LNCaP clone FGC (cell line): Measurements from ENCODE around the gene CYFIP2.

Source experiments
- DNase-seq: peaks from one replicate; pipeline ENCODE4 v3.0.0-alpha.2; 2011; ENCODE audit warnings: low read depth
- H3K4me3 ChIP-seq: 2 replicates; pipeline ENCODE4 v1.5.1; 2011; ENCODE audit warnings: mild to moderate bottlenecking, low read depth, low read length, control low read depth
- TF ChIP-seq, protein P1 (sequence below): IDR thresholded peaks from 2 replicates; pipeline ENCODE4 v1.5.1; 2012; ENCODE audit warnings: mild to moderate bottlenecking; ENCODE audit not compliant: control insufficient read depth, insufficient read depth; ENCODE audit errors: extremely low read depth

CYFIP2 gene

DNA sequence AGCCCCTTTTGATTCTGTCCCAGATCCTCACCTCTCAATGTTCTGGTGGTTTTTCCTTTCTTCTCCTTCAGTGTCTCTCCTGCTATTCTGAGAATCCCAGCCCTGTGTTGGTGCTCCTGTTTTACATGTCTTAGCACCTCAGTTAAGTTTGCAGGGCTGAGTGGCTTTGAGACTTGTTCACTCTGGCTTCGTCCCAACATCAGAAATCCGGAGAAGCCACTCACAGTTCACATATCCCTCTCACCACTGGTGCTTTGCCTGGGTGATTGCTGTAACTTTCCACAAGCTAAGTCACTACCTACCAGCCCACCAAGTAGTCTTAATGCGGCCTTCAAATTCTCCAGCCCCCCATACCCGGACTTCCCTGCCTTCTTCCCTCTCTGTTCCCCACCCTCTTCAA is 40.2 kb downstream of the CYFIP2 start:
- DNase-seq = no peak
- no peak overlapping the region for H3K4me3 ChIP-seq
- TF ChIP-seq, protein P1, sequence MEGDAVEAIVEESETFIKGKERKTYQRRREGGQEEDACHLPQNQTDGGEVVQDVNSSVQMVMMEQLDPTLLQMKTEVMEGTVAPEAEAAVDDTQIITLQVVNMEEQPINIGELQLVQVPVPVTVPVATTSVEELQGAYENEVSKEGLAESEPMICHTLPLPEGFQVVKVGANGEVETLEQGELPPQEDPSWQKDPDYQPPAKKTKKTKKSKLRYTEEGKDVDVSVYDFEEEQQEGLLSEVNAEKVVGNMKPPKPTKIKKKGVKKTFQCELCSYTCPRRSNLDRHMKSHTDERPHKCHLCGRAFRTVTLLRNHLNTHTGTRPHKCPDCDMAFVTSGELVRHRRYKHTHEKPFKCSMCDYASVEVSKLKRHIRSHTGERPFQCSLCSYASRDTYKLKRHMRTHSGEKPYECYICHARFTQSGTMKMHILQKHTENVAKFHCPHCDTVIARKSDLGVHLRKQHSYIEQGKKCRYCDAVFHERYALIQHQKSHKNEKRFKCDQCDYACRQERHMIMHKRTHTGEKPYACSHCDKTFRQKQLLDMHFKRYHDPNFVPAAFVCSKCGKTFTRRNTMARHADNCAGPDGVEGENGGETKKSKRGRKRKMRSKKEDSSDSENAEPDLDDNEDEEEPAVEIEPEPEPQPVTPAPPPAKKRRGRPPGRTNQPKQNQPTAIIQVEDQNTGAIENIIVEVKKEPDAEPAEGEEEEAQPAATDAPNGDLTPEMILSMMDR = no peak

DNA sequence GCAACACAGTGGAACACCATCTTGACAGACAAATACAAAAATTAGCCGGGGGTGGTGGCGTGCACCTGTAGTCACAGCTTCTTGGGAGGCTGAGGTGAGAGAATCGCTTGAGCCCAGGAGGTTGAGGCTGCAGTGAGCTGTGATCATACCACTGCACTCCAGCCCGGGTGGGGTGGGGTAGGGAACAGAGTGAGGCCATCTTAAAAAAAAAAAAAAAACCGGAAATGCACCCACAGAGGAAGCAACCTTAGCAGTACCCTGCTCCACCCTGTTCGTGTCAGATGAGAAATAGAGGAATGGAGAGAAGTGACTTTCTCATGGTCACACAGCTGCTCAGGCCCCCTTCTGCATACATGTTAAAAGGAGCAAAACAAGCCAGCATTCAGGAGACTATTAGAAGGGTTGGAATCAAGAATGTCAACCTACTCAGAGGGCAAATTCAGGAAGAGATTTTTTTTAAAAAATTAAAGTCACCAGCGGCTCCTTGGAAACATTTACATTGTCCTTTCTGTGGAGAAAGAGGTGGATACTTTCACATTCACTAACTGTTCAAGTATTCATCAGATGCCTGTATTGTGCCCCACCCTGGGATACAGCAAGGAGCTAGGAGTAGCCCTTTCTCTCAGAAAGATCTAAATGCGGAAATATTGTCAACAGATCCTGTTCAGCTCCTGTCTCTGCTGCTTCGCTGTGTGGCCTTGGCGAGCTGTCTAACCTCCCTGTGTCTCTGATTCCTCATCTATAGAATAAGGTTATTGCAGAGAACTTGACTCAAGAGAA is 41.0 kb downstream of the CYFIP2 start:
- TF ChIP-seq, protein P1 = no peak
- no peak for DNase-seq
- no peak overlapping the region for H3K4me3 ChIP-seq

DNA sequence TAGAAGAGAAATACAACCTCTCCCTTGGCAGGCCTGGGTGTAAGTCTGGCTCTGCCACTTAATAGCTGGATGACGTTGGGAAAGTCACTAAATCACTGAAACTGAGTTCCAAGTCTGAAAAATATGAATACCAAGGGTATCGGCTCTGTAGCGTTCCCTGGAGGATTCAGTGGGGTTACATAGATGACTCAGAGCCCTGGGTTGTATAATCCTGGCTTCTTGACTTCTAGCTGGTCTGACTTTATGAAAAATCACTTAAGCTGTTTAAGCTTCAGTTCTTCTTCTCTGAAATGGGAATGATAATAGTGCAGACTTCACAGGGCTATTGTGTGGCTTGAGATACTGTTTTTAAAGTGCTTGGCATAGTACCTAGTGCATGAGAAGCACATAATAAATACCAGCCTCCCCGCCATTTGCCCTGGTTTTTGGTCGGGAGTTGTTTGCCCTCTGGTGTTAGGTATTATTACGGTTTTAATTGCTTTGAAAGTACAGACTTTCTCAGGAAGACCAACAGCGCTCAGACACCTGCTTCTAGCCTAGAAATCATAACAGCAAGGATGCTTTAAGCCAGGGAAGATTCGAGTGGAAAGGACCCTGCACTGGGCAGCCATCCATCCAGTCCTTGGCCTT is 43.0 kb downstream of the CYFIP2 start:
- DNase-seq = no peak
- no peak overlapping the region for H3K4me3 ChIP-seq
- TF ChIP-seq, protein P1 = peak; percentile 14; the same call in 1 of the 2 replicates

DNA sequence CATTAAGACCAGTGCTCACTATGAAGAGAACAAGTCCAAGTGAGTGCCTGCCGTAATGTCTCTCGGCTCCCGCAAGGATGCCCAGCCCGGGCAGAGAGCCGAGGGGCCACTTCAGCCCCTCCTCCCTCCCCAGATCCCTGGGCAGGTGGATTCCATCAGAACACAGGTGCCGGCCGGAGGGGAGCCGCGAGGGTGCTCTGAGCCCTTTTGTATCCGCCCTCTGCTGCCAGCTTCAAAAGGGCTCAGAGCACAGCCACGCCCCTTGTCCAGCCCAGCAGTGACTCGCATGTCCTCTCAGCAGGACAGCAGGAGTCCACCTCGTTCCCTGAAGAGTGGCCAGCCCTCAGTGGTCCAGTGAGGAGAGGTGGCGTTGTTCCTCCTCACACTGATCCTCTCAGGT is 43.9 kb downstream of the CYFIP2 start:
- TF ChIP-seq, protein P1 = no peak
- no peak for DNase-seq
- no peak overlapping the region for H3K4me3 ChIP-seq

DNA sequence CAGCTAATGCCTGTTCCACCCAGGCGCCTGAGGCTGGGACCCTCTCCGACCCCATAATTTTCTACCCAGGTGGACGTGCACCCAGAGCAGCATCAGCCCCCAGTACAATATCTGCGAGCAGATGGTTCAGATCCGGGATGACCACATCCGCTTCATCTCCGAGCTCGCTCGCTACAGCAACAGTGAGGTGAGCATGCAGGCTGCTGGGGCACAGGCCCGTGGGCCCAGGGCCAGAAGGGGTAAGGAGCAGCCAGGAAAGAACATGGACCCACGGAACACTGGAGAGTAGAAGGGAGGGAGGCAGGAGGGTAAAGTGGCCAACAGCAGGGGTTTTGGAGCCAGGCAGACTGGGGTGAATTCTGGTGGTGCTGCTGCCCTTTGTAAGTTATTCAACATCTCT is 45.7 kb downstream of the CYFIP2 start:
- no peak overlapping the region for H3K4me3 ChIP-seq
- TF ChIP-seq, protein P1 = no peak
- DNase-seq = no peak

DNA sequence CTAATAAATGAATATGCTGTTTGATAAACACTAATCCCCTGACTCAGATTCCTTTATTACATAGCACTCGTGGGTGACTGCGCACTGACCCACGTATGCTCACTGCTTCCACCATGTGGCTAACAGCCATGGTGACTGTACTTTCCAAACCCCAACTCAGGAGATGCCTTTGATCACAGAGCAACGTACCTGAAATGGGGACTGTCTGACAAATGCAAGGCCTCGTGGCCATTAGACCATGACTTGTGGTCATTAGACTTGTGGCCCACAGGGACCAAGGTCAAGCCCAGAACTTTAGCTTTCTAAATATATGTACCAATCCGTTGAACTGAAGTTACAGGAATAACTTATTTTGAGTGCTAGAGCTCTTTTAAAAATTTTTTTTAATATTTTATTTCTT is 46.6 kb downstream of the CYFIP2 start:
- no peak overlapping the region for H3K4me3 ChIP-seq
- DNase-seq = no peak
- TF ChIP-seq, protein P1 = peak; percentile 84
